Vagina (tissue), 2 donors: Measurements from ENCODE around the gene TCF7L1.

Source experiments
- CTCF ChIP-seq, 3 experiments: fragments of 450-650 bp in 2 of 3; fragments of 200-600 bp in 1 of 3; sonication (generic) in 1 of 3; IDR thresholded peaks; one replicate each; pipeline ENCODE4 v1.5.1; 2017 to 2019; ENCODE audit warnings: antibody characterized with exemption in 3 of 3, mild to moderate bottlenecking in 2 of 3, moderate library complexity in 2 of 3
- POLR2A ChIP-seq, 2 donors: fragments of 450-650 bp; IDR thresholded peaks; one replicate each; pipeline ENCODE4 v1.6.1; 2017; ENCODE audit warnings: antibody characterized with exemption in 2 of 2, mild to moderate bottlenecking in 2 of 2, moderate library complexity in 2 of 2
- POLR2AphosphoS5 ChIP-seq, 2 donors: sonication (generic); formaldehyde crosslinking; IDR thresholded peaks; one replicate each; pipeline ENCODE4 v1.9.0; 2017; ENCODE audit warnings: antibody characterized with exemption in 2 of 2, mild to moderate bottlenecking in 2 of 2, low read depth in 1 of 2; ENCODE audit not compliant: insufficient read depth in 1 of 2

DNA sequence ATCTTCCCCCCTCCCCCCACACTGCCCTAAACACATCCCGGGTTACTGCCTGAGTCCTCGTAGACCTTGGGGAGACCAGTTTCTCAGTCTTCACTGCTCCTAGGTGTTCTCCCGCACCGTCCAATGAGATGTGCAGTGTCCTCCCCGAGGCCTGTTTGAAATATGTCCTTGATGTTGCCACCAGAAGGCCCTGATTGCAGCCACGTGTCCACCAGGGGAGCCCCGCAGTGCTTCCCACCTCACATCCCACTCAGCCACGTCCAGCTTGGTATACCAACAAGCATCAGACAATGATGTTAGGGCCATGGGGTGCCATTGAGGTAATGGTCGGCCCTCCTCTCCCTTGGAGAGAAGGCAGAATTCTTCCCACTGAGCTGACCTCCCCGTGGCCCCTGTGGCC, 38.7 kb downstream of the TCF7L1 start:
- no peak for TF ChIP-seq CTCF (IDR thresholded peaks at IDR 0.05)
- no peak for TF ChIP-seq POLR2AphosphoS5 (IDR thresholded peaks at IDR 0.05; ENCODE audit: insufficient read depth in 1 of 2, low read depth in 1 of 2)
- TF ChIP-seq POLR2A (IDR thresholded peaks at IDR 0.05): no peak
